ENCODE results near the gene MAFF. TPM values are rescaled to one million over a fixed set of nuclear protein-coding genes. Genes with fewer than 3 reads are reported as not detected.
A peak's percentile ranks its signal among the peaks of the same experiment; 100 is the strongest.

MAFF gene
- total RNA-seq, 5 donors from 2014 or later (not counting 1 experiment from before 2014, with no cell fraction given), result 6.5 to 49.9 (median 9.6) TPM

- Mint-ChIP-seq H3K4me1 (peaks cover 0 to 5% (median 2%) of the 10 kb centered on the region in 3 donors), H3K4me3 (no peak overlapping the region), H3K27ac (no peak overlapping the region), H3K36me3 (peaks cover 40% of the 10 kb centered on the region), H3K27me3 (no peaks in the 10 kb centered on the region), H3K9me3 (peaks cover 0 to 2% (median 0%) of the 10 kb centered on the region in 3 donors)
- ChIA-PET POLR2A (no interaction called here), CTCF (no interaction called here)
- Histone ChIP-seq H3K4me1 (ENCODE audit: control insufficient read depth in 1 of 2, extremely low read depth in 1 of 2, insufficient read depth in 2 of 2, low read length in 2 of 2) (no peaks in the 10 kb centered on the region), H3K27me3 (replicated peaks in 1 of 2; ENCODE audit: control insufficient read depth in 2 of 2, extremely low read depth in 1 of 2, insufficient read depth in 2 of 2, low read length in 1 of 2) (no peaks in the 10 kb centered on the region), H3K4me3 (ENCODE audit: control insufficient read depth in 1 of 2, extremely low read depth in 1 of 2, low read length in 1 of 2) (no peak overlapping the region), H3K9me3 (no peaks in the 10 kb centered on the region), H3K36me3 (ENCODE audit: control insufficient read depth in 2 of 2, extremely low read depth in 1 of 2, insufficient read depth in 1 of 2, low read length in 1 of 2) (peaks cover 3 to 44% of the 10 kb centered on the region in 2 donors), H3K27ac (ENCODE audit: low read length) (no peak overlapping the region)
- DNase-seq, result no peak
- 98% methylated on average over 11 of the region's 12 CpGs for WGBS (ENCODE audit: insufficient coverage)
- no peak for ATAC-seq (replicated peaks in 1 of 4)
Observed at GRCh38 chr22:38247713-38248112, 45.9 kb downstream of the MAFF start.

- no peaks in the 10 kb centered on the region for H3K27me3 Mint-ChIP-seq
- peaks cover 3 to 41% of the 10 kb centered on the region in 2 donors for H3K36me3 ChIP-seq (ENCODE audit: control insufficient read depth in 2 of 2, extremely low read depth in 1 of 2, insufficient read depth in 1 of 2, low read length in 1 of 2)
- DNase-seq, result no peak
- H3K4me3 Mint-ChIP-seq, result no peak overlapping the region
- H3K27ac ChIP-seq (ENCODE audit: low read length), result no peak overlapping the region
- ChIA-PET POLR2A (no interaction called here), CTCF (no interaction called here)
- H3K4me3 ChIP-seq (ENCODE audit: control insufficient read depth in 1 of 2, extremely low read depth in 1 of 2, low read length in 1 of 2), result no peak overlapping the region
- no peaks in the 10 kb centered on the region for H3K4me1 ChIP-seq (ENCODE audit: control insufficient read depth in 1 of 2, extremely low read depth in 1 of 2, insufficient read depth in 2 of 2, low read length in 2 of 2)
- WGBS (ENCODE audit: insufficient coverage), result 99% methylated on average over 6 of the region's 6 CpGs
- no peaks in the 10 kb centered on the region for H3K9me3 ChIP-seq
- peaks cover 0 to 5% (median 2%) of the 10 kb centered on the region in 3 donors for H3K4me1 Mint-ChIP-seq
- ATAC-seq (replicated peaks in 1 of 4), result no peak
- H3K27ac Mint-ChIP-seq, result no peak overlapping the region
- peaks cover 0 to 2% (median 0%) of the 10 kb centered on the region in 3 donors for H3K9me3 Mint-ChIP-seq
- H3K27me3 ChIP-seq (replicated peaks in 1 of 2; ENCODE audit: control insufficient read depth in 2 of 2, extremely low read depth in 1 of 2, insufficient read depth in 2 of 2, low read length in 1 of 2), result no peaks in the 10 kb centered on the region
- peaks cover 40% of the 10 kb centered on the region for H3K36me3 Mint-ChIP-seq
Observed at GRCh38 chr22:38248280-38248679, 46.5 kb downstream of the MAFF start.

- no peak overlapping the region for H3K27ac ChIP-seq (ENCODE audit: low read length)
- no peaks in the 10 kb centered on the region for H3K4me1 ChIP-seq (ENCODE audit: control insufficient read depth in 1 of 2, extremely low read depth in 1 of 2, insufficient read depth in 2 of 2, low read length in 2 of 2)
- H3K27ac Mint-ChIP-seq, result no peak overlapping the region
- peaks cover 3 to 32% of the 10 kb centered on the region in 2 donors for H3K36me3 ChIP-seq (ENCODE audit: control insufficient read depth in 2 of 2, extremely low read depth in 1 of 2, insufficient read depth in 1 of 2, low read length in 1 of 2)
- DNase-seq (no peak), ATAC-seq (replicated peaks in 1 of 4) (no peak)
- no peaks in the 10 kb centered on the region for H3K9me3 ChIP-seq
- H3K36me3 Mint-ChIP-seq, result peaks cover 31% of the 10 kb centered on the region
- CTCF ChIA-PET, result no interaction called here
- no CpG with 5 or more reads among the region's 3 CpGs for WGBS (ENCODE audit: insufficient coverage)
- peaks cover 2 to 5% (median 2%) of the 10 kb centered on the region in 3 donors for H3K4me1 Mint-ChIP-seq
- no peaks in the 10 kb centered on the region for H3K27me3 Mint-ChIP-seq
- H3K27me3 ChIP-seq (replicated peaks in 1 of 2; ENCODE audit: control insufficient read depth in 2 of 2, extremely low read depth in 1 of 2, insufficient read depth in 2 of 2, low read length in 1 of 2), result no peaks in the 10 kb centered on the region
- POLR2A ChIA-PET, result interaction anchor here in 1 of 2 donors (0.6 kb wide), 1 partner anchor 502 kb away, joined by 8 read pairs; no protein-coding TSS in a partner anchor
- H3K4me3 Mint-ChIP-seq, result no peak overlapping the region
- H3K4me3 ChIP-seq (ENCODE audit: control insufficient read depth in 1 of 2, extremely low read depth in 1 of 2, low read length in 1 of 2), result peak overlapping the region in 1 of 2 donors; percentile 8
- peaks cover 0 to 2% (median 0%) of the 10 kb centered on the region in 3 donors for H3K9me3 Mint-ChIP-seq
Observed at GRCh38 chr22:38249301-38249700, 47.5 kb downstream of the MAFF start.

GRCh38 chr22:38249803-38250642 lies 48.2 kb downstream of the MAFF start:
- H3K27ac ChIP-seq (ENCODE audit: low read length), result no peak overlapping the region
- Mint-ChIP-seq H3K4me3 (no peak overlapping the region), H3K36me3 (peaks cover 31% of the 10 kb centered on the region), H3K27me3 (no peaks in the 10 kb centered on the region), H3K4me1 (peaks cover 2 to 5% (median 2%) of the 10 kb centered on the region in 3 donors), H3K9me3 (peaks cover 0 to 2% (median 0%) of the 10 kb centered on the region in 3 donors), H3K27ac (no peak overlapping the region)
- no peaks in the 10 kb centered on the region for H3K9me3 ChIP-seq
- peak overlapping the region in 1 of 2 donors; percentile 8 for H3K4me3 ChIP-seq (ENCODE audit: control insufficient read depth in 1 of 2, extremely low read depth in 1 of 2, low read length in 1 of 2)
- CTCF ChIA-PET, result no interaction called here
- H3K36me3 ChIP-seq (ENCODE audit: control insufficient read depth in 2 of 2, extremely low read depth in 1 of 2, insufficient read depth in 1 of 2, low read length in 1 of 2), result peaks cover 3 to 28% of the 10 kb centered on the region in 2 donors
- WGBS (ENCODE audit: insufficient coverage), result 95% methylated on average over 20 of the region's 25 CpGs
- H3K27me3 ChIP-seq (replicated peaks in 1 of 2; ENCODE audit: control insufficient read depth in 2 of 2, extremely low read depth in 1 of 2, insufficient read depth in 2 of 2, low read length in 1 of 2), result no peaks in the 10 kb centered on the region
- DNase-seq (no peak), ATAC-seq (replicated peaks in 1 of 4) (no peak)
- no peaks in the 10 kb centered on the region for H3K4me1 ChIP-seq (ENCODE audit: control insufficient read depth in 1 of 2, extremely low read depth in 1 of 2, insufficient read depth in 2 of 2, low read length in 2 of 2)
- POLR2A ChIA-PET, result interaction anchor here in 1 of 2 donors (0.6 kb wide), 1 partner anchor 503 kb away, joined by 8 read pairs; no protein-coding TSS in a partner anchor

GRCh38 chr22:38250643-38251340 lies 49.0 kb downstream of the MAFF start:
- Histone ChIP-seq H3K27ac (ENCODE audit: low read length) (no peak overlapping the region), H3K27me3 (replicated peaks in 1 of 2; ENCODE audit: control insufficient read depth in 2 of 2, extremely low read depth in 1 of 2, insufficient read depth in 2 of 2, low read length in 1 of 2) (no peaks in the 10 kb centered on the region), H3K4me3 (ENCODE audit: control insufficient read depth in 1 of 2, extremely low read depth in 1 of 2, low read length in 1 of 2) (no peak overlapping the region), H3K36me3 (ENCODE audit: control insufficient read depth in 2 of 2, extremely low read depth in 1 of 2, insufficient read depth in 1 of 2, low read length in 1 of 2) (peaks cover 3 to 23% of the 10 kb centered on the region in 2 donors), H3K4me1 (ENCODE audit: control insufficient read depth in 1 of 2, extremely low read depth in 1 of 2, insufficient read depth in 2 of 2, low read length in 2 of 2) (no peaks in the 10 kb centered on the region), H3K9me3 (no peaks in the 10 kb centered on the region)
- Mint-ChIP-seq H3K4me3 (no peak overlapping the region), H3K9me3 (peaks cover 0 to 2% (median 0%) of the 10 kb centered on the region in 3 donors), H3K4me1 (peaks cover 4 to 5% (median 4%) of the 10 kb centered on the region in 3 donors), H3K27ac (no peak overlapping the region), H3K27me3 (no peaks in the 10 kb centered on the region), H3K36me3 (peaks cover 31% of the 10 kb centered on the region)
- no peak for ATAC-seq (replicated peaks in 1 of 4)
- CTCF ChIA-PET, result no interaction called here
- WGBS (ENCODE audit: insufficient coverage), result 91% methylated on average over 7 of the region's 13 CpGs
- POLR2A ChIA-PET, result interaction anchor here in 1 of 2 donors (0.5 kb wide), 1 partner anchor 1807 kb away, joined by 4 read pairs; no protein-coding TSS in a partner anchor
- no peak for DNase-seq

- Histone ChIP-seq H3K4me1 (ENCODE audit: control insufficient read depth in 1 of 2, extremely low read depth in 1 of 2, insufficient read depth in 2 of 2, low read length in 2 of 2) (no peaks in the 10 kb centered on the region), H3K27me3 (replicated peaks in 1 of 2; ENCODE audit: control insufficient read depth in 2 of 2, extremely low read depth in 1 of 2, insufficient read depth in 2 of 2, low read length in 1 of 2) (no peaks in the 10 kb centered on the region), H3K36me3 (ENCODE audit: control insufficient read depth in 2 of 2, extremely low read depth in 1 of 2, insufficient read depth in 1 of 2, low read length in 1 of 2) (peaks cover 3 to 18% of the 10 kb centered on the region in 2 donors), H3K27ac (ENCODE audit: low read length) (no peak overlapping the region), H3K4me3 (ENCODE audit: control insufficient read depth in 1 of 2, extremely low read depth in 1 of 2, low read length in 1 of 2) (no peak overlapping the region), H3K9me3 (no peaks in the 10 kb centered on the region)
- 90% methylated on average over 7 of the region's 7 CpGs for WGBS (ENCODE audit: insufficient coverage)
- H3K9me3 Mint-ChIP-seq, result peaks cover 0 to 2% (median 0%) of the 10 kb centered on the region in 3 donors
- peaks cover 30% of the 10 kb centered on the region for H3K36me3 Mint-ChIP-seq
- H3K4me3 Mint-ChIP-seq, result no peak overlapping the region
- no peak overlapping the region for H3K27ac Mint-ChIP-seq
- POLR2A ChIA-PET, result interaction anchor here in 1 of 2 donors (0.5 kb wide), 1 partner anchor 1808 kb away, joined by 4 read pairs; no protein-coding TSS in a partner anchor
- CTCF ChIA-PET, result no interaction called here
- no peak for ATAC-seq (replicated peaks in 1 of 4)
- peaks cover 4 to 6% (median 5%) of the 10 kb centered on the region in 3 donors for H3K4me1 Mint-ChIP-seq
- H3K27me3 Mint-ChIP-seq, result no peaks in the 10 kb centered on the region
- no peak for DNase-seq
Observed at GRCh38 chr22:38251341-38251692, 49.5 kb downstream of the MAFF start.

Data from T-cell (primary cell).